Upper lobe of right lung (tissue), 1 donor: ENCODE results near the gene RMC1. TPM values are rescaled to one million over a fixed set of nuclear protein-coding genes. Genes with fewer than 3 reads are reported as not detected.

ENCODE experiments used
- ATAC-seq: fragments of 200-7000 bp; cut with Tn5 transposase; one replicate; pipeline ENCODE4 v1.9.1; 2020; ENCODE audit warnings: mild to moderate bottlenecking, moderate library complexity
- DNase-seq: peaks from one replicate; pipeline ENCODE4 v3.0.0-alpha.2; 2020
- H3K27ac ChIP-seq: fragments of 200-600 bp; one replicate; pipeline ENCODE4 v1.8.0; 2022
- H3K27me3 ChIP-seq: fragments of 200-600 bp; one replicate; pipeline ENCODE4 v1.8.0; 2022; ENCODE audit warnings: mild to moderate bottlenecking
- H3K36me3 ChIP-seq: fragments of 200-600 bp; one replicate; pipeline ENCODE4 v1.8.0; 2022
- H3K4me1 ChIP-seq: fragments of 200-600 bp; one replicate; pipeline ENCODE4 v1.8.0; 2022
- H3K4me3 ChIP-seq: fragments of 200-600 bp; one replicate; pipeline ENCODE4 v1.8.0; 2022; ENCODE audit warnings: mild to moderate bottlenecking
- H3K9me3 ChIP-seq: fragments of 200-600 bp; one replicate; pipeline ENCODE4 v1.8.0; 2022
- intact Hi-C: fragments of 100-400 bp; cut with DNase I; formaldehyde crosslinking; loops from one replicate; pipeline ENCODE4 v1.11.0; 2022
- total RNA-seq: library from RNA; stranded (reverse); fragmentation: NEBNext Ultra II Directional; extraction: Animal tissue kit (Norgen Biotek cat#: 25700); gene quantifications from one replicate; pipeline ENCODE4 v1.2.1, GENCODE V29; 2021
- TF ChIP-seq, protein P1 (sequence below): fragments of 200-600 bp; IDR thresholded peaks from one replicate; pipeline ENCODE4 v1.8.0; 2022; ENCODE audit warnings: antibody characterized with exemption
- donor health status: DM: no; HTN: yes; CAD: no; lungs with severe emphysema.

The RMC1 gene
- total RNA-seq, 1 donor from 2014 or later = 42.5 TPM

DNA sequence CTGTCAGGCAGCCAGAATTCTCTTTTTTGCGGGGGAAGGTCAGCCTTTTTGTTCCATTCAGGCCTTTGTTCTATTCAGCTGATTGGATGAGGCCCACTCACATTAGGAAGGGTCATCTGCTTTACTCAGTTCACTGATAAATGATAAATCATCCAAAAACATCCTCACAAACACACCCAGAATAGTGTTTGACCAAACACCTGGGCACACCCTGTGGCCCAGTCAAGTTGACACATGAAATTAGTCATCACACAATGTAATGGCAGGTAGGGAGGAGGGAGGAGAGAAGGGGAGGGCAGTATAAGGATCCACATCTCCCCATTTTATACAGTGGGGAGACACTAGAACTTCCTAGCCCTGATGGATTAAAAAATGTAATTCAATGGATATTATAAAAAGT lies 8.3 kb upstream of the RMC1 start:
- DNase-seq (no peak), ATAC-seq (no peak)
- no peaks in the 10 kb centered on the region for H3K27me3 ChIP-seq
- TF ChIP-seq, protein P1, sequence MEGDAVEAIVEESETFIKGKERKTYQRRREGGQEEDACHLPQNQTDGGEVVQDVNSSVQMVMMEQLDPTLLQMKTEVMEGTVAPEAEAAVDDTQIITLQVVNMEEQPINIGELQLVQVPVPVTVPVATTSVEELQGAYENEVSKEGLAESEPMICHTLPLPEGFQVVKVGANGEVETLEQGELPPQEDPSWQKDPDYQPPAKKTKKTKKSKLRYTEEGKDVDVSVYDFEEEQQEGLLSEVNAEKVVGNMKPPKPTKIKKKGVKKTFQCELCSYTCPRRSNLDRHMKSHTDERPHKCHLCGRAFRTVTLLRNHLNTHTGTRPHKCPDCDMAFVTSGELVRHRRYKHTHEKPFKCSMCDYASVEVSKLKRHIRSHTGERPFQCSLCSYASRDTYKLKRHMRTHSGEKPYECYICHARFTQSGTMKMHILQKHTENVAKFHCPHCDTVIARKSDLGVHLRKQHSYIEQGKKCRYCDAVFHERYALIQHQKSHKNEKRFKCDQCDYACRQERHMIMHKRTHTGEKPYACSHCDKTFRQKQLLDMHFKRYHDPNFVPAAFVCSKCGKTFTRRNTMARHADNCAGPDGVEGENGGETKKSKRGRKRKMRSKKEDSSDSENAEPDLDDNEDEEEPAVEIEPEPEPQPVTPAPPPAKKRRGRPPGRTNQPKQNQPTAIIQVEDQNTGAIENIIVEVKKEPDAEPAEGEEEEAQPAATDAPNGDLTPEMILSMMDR = no peak
- no peaks in the 10 kb centered on the region for H3K4me1 ChIP-seq
- no peaks in the 10 kb centered on the region for H3K36me3 ChIP-seq
- no peaks in the 10 kb centered on the region for H3K9me3 ChIP-seq
- intact Hi-C loops = no loop called here
- no peak overlapping the region for H3K4me3 ChIP-seq
- no peak overlapping the region for H3K27ac ChIP-seq

DNA sequence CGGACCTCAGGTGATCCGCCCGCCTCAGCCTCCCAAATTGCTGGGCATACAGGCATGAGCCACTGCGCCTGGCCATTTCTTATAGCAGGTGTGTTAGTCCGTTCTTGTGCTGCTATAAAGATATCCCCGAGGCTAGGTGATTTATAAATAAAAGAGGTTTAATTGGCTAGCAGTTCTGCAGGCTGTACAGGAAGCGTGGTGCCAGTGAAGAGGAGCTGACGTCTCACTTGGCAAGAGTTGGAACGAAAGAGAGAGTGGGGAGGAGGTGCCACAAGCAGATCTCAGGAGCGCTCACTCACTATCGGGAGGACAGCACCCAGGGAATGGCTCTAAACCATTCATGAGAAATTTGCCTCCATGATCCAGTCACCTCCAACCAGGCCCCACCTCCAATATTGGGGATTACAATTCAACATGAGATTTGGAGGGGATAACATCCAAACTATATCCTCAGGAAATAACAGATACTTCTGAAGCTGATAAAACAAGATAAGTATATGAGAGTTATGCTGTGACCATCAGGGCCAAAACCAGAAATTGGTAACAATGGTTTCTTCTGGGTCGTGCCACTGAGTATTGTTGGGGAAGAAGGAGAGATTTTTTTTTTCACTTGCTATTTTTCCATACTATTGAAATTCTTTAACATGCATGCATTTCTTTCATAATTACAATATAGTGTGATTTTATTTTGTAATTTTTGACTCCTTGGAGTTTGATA lies 7.4 kb upstream of the RMC1 start:
- intact Hi-C loops = no loop called here
- TF ChIP-seq, protein P1 = no peak
- peak; percentile 77 for ATAC-seq

DNA sequence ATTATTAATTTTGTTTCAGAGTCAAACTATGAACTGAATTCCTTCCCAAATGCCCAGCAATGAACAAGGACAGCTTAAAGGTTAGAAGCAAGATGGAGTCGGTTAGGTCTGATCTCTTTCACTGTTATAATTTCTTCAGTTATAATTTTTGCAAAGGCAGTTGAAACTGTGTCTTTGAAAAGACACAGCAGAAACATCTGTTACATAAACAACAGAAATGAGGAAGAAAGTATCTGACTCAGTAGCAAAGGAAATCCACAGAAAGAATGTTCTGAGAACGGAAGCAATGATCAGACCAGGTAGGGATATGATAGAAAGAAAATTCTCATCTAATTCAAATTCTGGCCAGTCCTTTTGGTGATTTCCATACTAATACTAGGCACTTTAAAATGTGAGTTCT lies 5.2 kb upstream of the RMC1 start:
- Histone ChIP-seq H3K27me3 (no peaks in the 10 kb centered on the region), H3K4me3 (no peak overlapping the region), H3K4me1 (peaks cover 4% of the 10 kb centered on the region), H3K36me3 (no peaks in the 10 kb centered on the region), H3K27ac (no peak overlapping the region), H3K9me3 (no peaks in the 10 kb centered on the region)
- ATAC-seq = no peak
- DNase-seq = no peak
- intact Hi-C loops = no loop called here
- TF ChIP-seq, protein P1 = no peak

More for the DNA sequence above, 7.4 kb upstream of the RMC1 start:
- no peaks in the 10 kb centered on the region for H3K27me3 ChIP-seq
- no peaks in the 10 kb centered on the region for H3K36me3 ChIP-seq
- no peak for DNase-seq
- no peak overlapping the region for H3K27ac ChIP-seq
- no peaks in the 10 kb centered on the region for H3K4me1 ChIP-seq
- H3K9me3 ChIP-seq = no peaks in the 10 kb centered on the region
- no peak overlapping the region for H3K4me3 ChIP-seq

DNA sequence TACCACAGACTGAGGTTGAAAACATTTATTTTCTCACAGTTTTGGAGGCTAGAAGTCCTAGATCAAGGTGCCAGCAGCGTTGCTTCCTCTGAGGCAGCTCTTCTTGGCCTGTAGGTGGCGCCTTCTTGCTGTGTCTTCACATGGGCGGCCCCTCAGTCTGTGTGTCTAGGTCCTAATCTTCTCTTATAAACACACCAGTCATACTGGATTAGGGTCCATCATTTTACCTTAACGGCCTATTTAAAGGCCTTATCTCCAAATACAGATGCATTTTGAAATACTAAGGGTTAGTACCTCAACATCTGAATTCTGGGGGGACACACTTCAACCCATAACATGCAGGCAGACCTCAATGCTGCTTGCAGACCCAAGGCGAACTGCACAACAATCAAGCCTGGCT lies 4.4 kb upstream of the RMC1 start:
- DNase-seq = peak; percentile 76
- TF ChIP-seq, protein P1 = peak; percentile 86
- H3K4me1 ChIP-seq = peaks cover 4% of the 10 kb centered on the region
- no peak overlapping the region for H3K27ac ChIP-seq
- ATAC-seq = peak; percentile 59
- no peak overlapping the region for H3K4me3 ChIP-seq
- no peaks in the 10 kb centered on the region for H3K9me3 ChIP-seq
- intact Hi-C loops = no loop called here
- no peaks in the 10 kb centered on the region for H3K27me3 ChIP-seq
- no peaks in the 10 kb centered on the region for H3K36me3 ChIP-seq

DNA sequence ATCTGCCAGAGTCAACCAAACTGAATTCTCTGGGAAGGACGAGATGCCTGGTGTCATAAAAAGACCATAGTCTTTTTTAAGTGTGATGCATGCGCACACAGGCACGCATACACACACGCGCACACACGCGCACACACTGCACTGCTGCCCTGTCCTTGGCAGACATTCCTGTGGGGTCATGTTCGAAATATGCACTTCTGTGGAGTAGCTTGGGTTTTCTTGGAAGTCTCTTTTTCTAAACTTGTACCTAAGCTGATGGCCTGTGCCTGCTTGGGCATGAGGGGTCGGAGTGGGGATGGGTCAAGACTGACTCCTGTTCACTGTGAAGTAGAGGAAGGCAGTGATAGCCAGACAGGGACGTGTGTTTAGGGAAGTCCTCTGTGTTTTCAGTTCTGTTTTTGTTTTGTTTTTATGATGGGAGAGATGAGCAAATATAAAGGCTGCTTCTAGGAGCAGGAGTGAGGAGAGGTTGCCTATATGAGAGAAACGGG lies 4.0 kb upstream of the RMC1 start:
- H3K4me3 ChIP-seq = no peak overlapping the region
- no peak overlapping the region for H3K27ac ChIP-seq
- H3K27me3 ChIP-seq = no peaks in the 10 kb centered on the region
- H3K36me3 ChIP-seq = no peaks in the 10 kb centered on the region
- ATAC-seq = no peak
- H3K4me1 ChIP-seq = peaks cover 5% of the 10 kb centered on the region
- no peak for DNase-seq
- TF ChIP-seq, protein P1 = no peak
- H3K9me3 ChIP-seq = no peaks in the 10 kb centered on the region
- intact Hi-C loops = no loop called here

DNA sequence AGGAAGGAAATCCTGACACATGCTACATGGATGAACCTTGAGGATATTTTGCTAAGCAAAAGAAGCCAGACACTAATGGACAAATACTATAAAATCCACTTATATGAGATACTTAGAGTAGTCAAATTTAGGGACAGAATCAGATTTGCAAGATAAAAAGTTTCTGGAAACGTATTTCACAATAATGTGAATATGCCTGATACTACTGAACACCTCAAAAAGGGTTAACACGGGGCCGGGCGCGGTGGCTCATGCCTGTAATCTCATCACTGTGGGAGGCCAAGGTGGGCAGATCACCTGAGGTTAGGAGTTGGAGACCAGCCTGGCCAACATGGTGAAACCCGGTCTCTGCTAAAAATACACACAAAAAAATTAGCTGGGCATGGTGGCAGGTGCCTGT lies 1.7 kb upstream of the RMC1 start:
- H3K4me3 ChIP-seq = no peak overlapping the region
- intact Hi-C loops = no loop called here
- H3K4me1 ChIP-seq = peaks cover 25% of the 10 kb centered on the region
- H3K27ac ChIP-seq = no peak overlapping the region
- no peak for ATAC-seq
- DNase-seq = no peak
- H3K36me3 ChIP-seq = no peaks in the 10 kb centered on the region
- no peaks in the 10 kb centered on the region for H3K27me3 ChIP-seq
- no peaks in the 10 kb centered on the region for H3K9me3 ChIP-seq
- TF ChIP-seq, protein P1 = no peak
